ENCODE results near the gene BMPR1A. TPM values are rescaled to one million over a fixed set of nuclear protein-coding genes. Genes with fewer than 3 reads are reported as not detected.
"Not testable (repeated sequence)": the region's sequence is repeated elsewhere in the genome, so short reads cannot be mapped to it uniquely, and the experiment has no call there.

Gene BMPR1A
- total RNA-seq, 6 experiments from 2014 or later, result 9.9 to 20.4 (median 12.4) TPM

- intact Hi-C loops (cut with DNase I), result no loop called here
- DNase-seq (no peak), ATAC-seq (no peak)
- H3K27ac ChIP-seq, result no peak overlapping the region
- H3K4me3 ChIP-seq, result no peak overlapping the region
- no peak for TF ChIP-seq CTCF (IDR thresholded peaks at IDR 0.05)
- no peak for TF ChIP-seq POLR2A (IDR thresholded peaks at IDR 0.05)
- 79% methylated on average over 4 of the region's 4 CpGs for WGBS (ENCODE audit: insufficient coverage, low coverage, low lambda C conversion rate, missing lambda C conversion rate)
- H3K4me1 ChIP-seq, result no peaks in the 10 kb centered on the region
- H3K36me3 ChIP-seq, result no peaks in the 10 kb centered on the region
- no peaks in the 10 kb centered on the region for H3K27me3 ChIP-seq
- H3K9me3 ChIP-seq, result no peaks in the 10 kb centered on the region
These were observed 92.9 kb downstream of the BMPR1A start for GRCh38 chr10:86849181-86849894.

- no peak overlapping the region for H3K27ac ChIP-seq
- H3K27me3 ChIP-seq, result no peaks in the 10 kb centered on the region
- no peaks in the 10 kb centered on the region for H3K4me1 ChIP-seq
- ATAC-seq (no peak), DNase-seq (no peak)
- H3K36me3 ChIP-seq, result no peaks in the 10 kb centered on the region
- no peak overlapping the region for H3K4me3 ChIP-seq
- H3K9me3 ChIP-seq, result no peaks in the 10 kb centered on the region
- no peak for TF ChIP-seq POLR2A (IDR thresholded peaks at IDR 0.05)
- TF ChIP-seq CTCF (IDR thresholded peaks at IDR 0.05), result no peak
- intact Hi-C loops (cut with DNase I), result no loop called here
- 100% methylated on average over 1 of the region's 1 CpG for WGBS (ENCODE audit: insufficient coverage, low coverage, low lambda C conversion rate, missing lambda C conversion rate)
These were observed 94.1 kb downstream of the BMPR1A start for GRCh38 chr10:86850481-86850880.

- ATAC-seq, result peak in 1 of 4 donors; percentile 29
- Histone ChIP-seq H3K27me3 (no peaks in the 10 kb centered on the region), H3K4me1 (no peaks in the 10 kb centered on the region), H3K9me3 (no peaks in the 10 kb centered on the region), H3K27ac (no peak overlapping the region), H3K4me3 (no peak overlapping the region), H3K36me3 (no peaks in the 10 kb centered on the region)
- no peak for TF ChIP-seq POLR2A (IDR thresholded peaks at IDR 0.05)
- TF ChIP-seq CTCF (IDR thresholded peaks at IDR 0.05), result no peak
- intact Hi-C loops (cut with DNase I), result no loop called here
- 71% methylated on average over 10 of the region's 11 CpGs for WGBS (ENCODE audit: insufficient coverage, low coverage, low lambda C conversion rate, missing lambda C conversion rate)
- DNase-seq, result no peak
These were observed 95.1 kb downstream of the BMPR1A start for GRCh38 chr10:86851328-86852207.

- H3K9me3 ChIP-seq; intact Hi-C loops (cut with DNase I); H3K36me3 ChIP-seq; ATAC-seq; H3K27ac ChIP-seq; H3K4me3 ChIP-seq; H3K27me3 ChIP-seq; H3K4me1 ChIP-seq; DNase-seq: not testable (repeated sequence)
- WGBS (ENCODE audit: insufficient coverage, low coverage, low lambda C conversion rate, missing lambda C conversion rate), result 91% methylated on average over 7 of the region's 12 CpGs
These were observed 97.2 kb downstream of the BMPR1A start for GRCh38 chr10:86853582-86853981.

GRCh38 chr10:86855513-86855912 lies 99.1 kb downstream of the BMPR1A start:
- intact Hi-C loops (cut with DNase I), result no loop called here
- DNase-seq (no peak), ATAC-seq (no peak)
- WGBS (ENCODE audit: insufficient coverage, low coverage, low lambda C conversion rate, missing lambda C conversion rate), result 58% methylated on average over 1 of the region's 1 CpG
- TF ChIP-seq POLR2A (IDR thresholded peaks at IDR 0.05), result no peak
- TF ChIP-seq CTCF (IDR thresholded peaks at IDR 0.05), result no peak
- no peaks in the 10 kb centered on the region for H3K4me1 ChIP-seq
- no peaks in the 10 kb centered on the region for H3K36me3 ChIP-seq
- H3K9me3 ChIP-seq, result no peaks in the 10 kb centered on the region
- H3K4me3 ChIP-seq, result no peak overlapping the region
- H3K27ac ChIP-seq, result no peak overlapping the region
- H3K27me3 ChIP-seq, result no peaks in the 10 kb centered on the region

All from right lobe of liver (tissue), 6 donors.